Endothelial cell of umbilical vein (primary cell): ENCODE measurements around the gene SRBD1. TPM values are rescaled to one million over a fixed set of nuclear protein-coding genes. Genes with fewer than 3 reads are reported as not detected.

Source experiments
- BruUV-seq: library from RNA; stranded (reverse); fragments of 400-500 nt; replicated peaks from 2 replicates; lab custom pipeline; 2021; lab: Mats Ljungman, UMichigan
- CTCF ChIA-PET: fragments of 300-600, 350-600 bp; sonication (Branson Sonifier 250); formaldehyde crosslinking; loops from one replicate; lab custom pipeline; 2021; ENCODE audit warnings: antibody characterized with exemption, inconsistent platforms; lab: Charles Lee
- POLR2A ChIA-PET: fragments of 300-600, 350-600 bp; sonication (Branson Sonifier 250); formaldehyde crosslinking; loops from one replicate; lab custom pipeline; 2021; ENCODE audit warnings: antibody characterized with exemption, inconsistent platforms; lab: Charles Lee
- DNase-seq: peaks from one replicate; pipeline ENCODE4 v3.0.0-alpha.2; 2011; ENCODE audit warnings: low read depth, low spot score
- FAIRE-seq: peaks from 2 replicates; lab custom pipeline; 2011; peaks lifted over from hg19 to GRCh38; lab: Jason Lieb, UNC
- H2AFZ ChIP-seq: 2 replicates; pipeline ENCODE4 v1.6.0; 2012; ENCODE audit warnings: low read depth, low read length, control low read depth, inconsistent platforms
- H3K27ac ChIP-seq: 2 replicates; pipeline ENCODE4 v1.5.1; 2011; ENCODE audit warnings: low read depth, mild to moderate bottlenecking, control low read depth, low read length, moderate library complexity; ENCODE audit not compliant: insufficient read depth
- H3K27me3 ChIP-seq, 2 experiments: 2 replicates each; pipeline versions ENCODE4 v1.6.0 to v1.6.1; 2011; ENCODE audit warnings: low read length in 2 of 2, mixed read lengths in 1 of 2; ENCODE audit not compliant: control insufficient read depth in 2 of 2, insufficient read depth in 2 of 2
- H3K36me3 ChIP-seq, 2 experiments: 2 replicates in 1 of 2; 3 replicates in 1 of 2; pipeline ENCODE4 v1.5.1; 2011; ENCODE audit warnings: low read length in 2 of 2, mild to moderate bottlenecking in 1 of 2, moderate library complexity in 1 of 2; ENCODE audit not compliant: control insufficient read depth in 2 of 2, insufficient read depth in 2 of 2; ENCODE audit errors: extremely low read depth in 1 of 2
- H3K4me1 ChIP-seq: 3 replicates; pipeline ENCODE4 v1.5.1; 2011; ENCODE audit warnings: mild to moderate bottlenecking, low read length; ENCODE audit not compliant: control insufficient read depth, insufficient read depth; ENCODE audit errors: extremely low read depth
- H3K4me2 ChIP-seq: 2 replicates; pipeline ENCODE4 v1.6.1; 2011; ENCODE audit warnings: low read length, control low read depth, mixed read lengths; ENCODE audit not compliant: insufficient read depth
- H3K4me3 ChIP-seq, 3 experiments: fragments of 200-600 bp in 1 of 3; sonication (generic), shearing (Covaris generic) in 1 of 3; replicated peaks in 1 of 3; 2 replicates each; pipeline ENCODE4 v1.5.1; 2011 to 2016; ENCODE audit warnings: control low read depth in 3 of 3, low read length in 3 of 3, mild to moderate bottlenecking in 2 of 3, inconsistent platforms in 1 of 3, low read depth in 1 of 3, moderate library complexity in 1 of 3; ENCODE audit not compliant: insufficient read depth in 1 of 3
- H3K79me2 ChIP-seq: 2 replicates; pipeline ENCODE4 v1.6.0; 2012; ENCODE audit warnings: low read length, inconsistent platforms; ENCODE audit not compliant: control insufficient read depth, insufficient read depth
- H3K9ac ChIP-seq: replicated peaks from 2 replicates; pipeline ENCODE3; 2011; ENCODE audit warnings: low read length, control low read depth; ENCODE audit not compliant: insufficient read depth; ENCODE audit errors: extremely low read depth
- H3K9me1 ChIP-seq: replicated peaks from 3 replicates; pipeline ENCODE4 v1.6.0; 2011; ENCODE audit warnings: mild to moderate bottlenecking, low read length; ENCODE audit not compliant: control insufficient read depth, insufficient read depth; ENCODE audit errors: extremely low read depth
- H3K9me3 ChIP-seq: replicated peaks from 2 replicates; pipeline ENCODE4 v1.5.1; 2012; ENCODE audit warnings: low read length, inconsistent platforms; ENCODE audit not compliant: control insufficient read depth, insufficient read depth
- H4K20me1 ChIP-seq: replicated peaks from 2 replicates; pipeline ENCODE3; 2011; ENCODE audit warnings: mild to moderate bottlenecking, low read length; ENCODE audit not compliant: control insufficient read depth, insufficient read depth; ENCODE audit errors: extremely low read depth
- CTCF ChIP-seq, 2 donors: IDR thresholded peaks; 1 replicate in 1 of 2; 2 replicates in 1 of 2; pipeline ENCODE4 v1.5.1; 2011; ENCODE audit warnings: low read length in 2 of 2, mild to moderate bottlenecking in 2 of 2, moderate library complexity in 2 of 2, control low read depth in 1 of 2, inconsistent platforms in 1 of 2, low read depth in 1 of 2; ENCODE audit not compliant: insufficient read depth in 1 of 2; ENCODE audit errors: extremely low read depth in 1 of 2
- EZH2 ChIP-seq: IDR thresholded peaks from 2 replicates; pipeline ENCODE4 v1.6.1; 2012; ENCODE audit warnings: borderline replicate concordance, low read depth, mild to moderate bottlenecking, moderate library complexity, low read length, inconsistent platforms; ENCODE audit not compliant: severe bottlenecking
- FOS ChIP-seq: IDR thresholded peaks from 2 replicates; pipeline ENCODE4 v1.6.1; 2011; ENCODE audit warnings: mild to moderate bottlenecking, low read length, moderate library complexity, borderline replicate concordance; ENCODE audit not compliant: insufficient read depth
- GATA2 ChIP-seq: IDR thresholded peaks from 2 replicates; pipeline ENCODE4 v1.7.0; 2011; ENCODE audit warnings: low read depth, mild to moderate bottlenecking, moderate library complexity, mixed read lengths, low read length; ENCODE audit not compliant: insufficient read length, insufficient read depth
- JUN ChIP-seq: IDR thresholded peaks from 2 replicates; pipeline ENCODE4 v1.6.1; 2011; ENCODE audit warnings: borderline replicate concordance, low read depth; ENCODE audit not compliant: insufficient read length, insufficient read depth
- MAX ChIP-seq: IDR thresholded peaks from 2 replicates; pipeline ENCODE4 v1.6.1; 2011; ENCODE audit not compliant: insufficient read depth, insufficient read length
- MYC ChIP-seq: IDR thresholded peaks from one replicate; pipeline ENCODE4 v1.6.1; 2011; ENCODE audit warnings: mild to moderate bottlenecking, low read depth, low read length
- POLR2A ChIP-seq: IDR thresholded peaks from 2 replicates; pipeline ENCODE4 v1.6.1; 2012; ENCODE audit warnings: low read depth, mild to moderate bottlenecking, control low read depth, low read length
- POLR2AphosphoS5 ChIP-seq: IDR thresholded peaks from 2 replicates; pipeline ENCODE4 v1.6.1; 2012; ENCODE audit warnings: low read depth, mild to moderate bottlenecking, control low read depth, low read length, moderate library complexity; ENCODE audit not compliant: insufficient read depth
- dilution Hi-C: fragments of 300-500 bp; cut with MboI; formaldehyde crosslinking; loops from one replicate; pipeline ENCODE4 v1.15.0; 2019; ENCODE audit warnings: low sequenced_read_pairs; ENCODE audit not compliant: extremely low pct_ligation_motif_present
- intact Hi-C: fragments of 100-400 bp; cut with micrococcal nuclease; formaldehyde crosslinking; loops from one replicate; pipeline ENCODE4 v1.10.0; 2022
- polyA plus RNA-seq, 4 experiments: library from polyadenylated mRNA; depleted of rRNA in 3 of 4; stranded (reverse) in 3 of 4; unstranded in 1 of 4; fragments of >200 nt; gene quantifications; 2 replicates each; pipeline versions ENCODE4 v1.2.1 to v1.2.3, GENCODE V29; 2011 to 2012; ENCODE audit warnings: missing spikeins in 1 of 4
- total RNA-seq: library from RNA; stranded (reverse); gene quantifications from 2 replicates; pipeline ENCODE4 v1.2.3, GENCODE V29; 2021

SRBD1 gene
- total and polyA plus RNA-seq, 2 donors (not counting 3 experiments of a cell fraction or from before 2014, with no cell fraction given) = 3.7 to 12.5 TPM

- Histone ChIP-seq H3K9ac (no peak overlapping the region), H3K79me2 (no peaks in the 10 kb centered on the region), H3K9me1 (no peaks in the 10 kb centered on the region), H3K4me2 (no peak overlapping the region), H4K20me1 (no peaks in the 10 kb centered on the region), H3K27me3 (no peaks in the 10 kb centered on the region), H3K27ac (no peak overlapping the region), H3K9me3 (peaks cover 3% of the 10 kb centered on the region), H3K36me3 (no peaks in the 10 kb centered on the region), H3K4me3 (no peak overlapping the region), H3K4me1 (peaks cover 4% of the 10 kb centered on the region), H2AFZ (no peak overlapping the region)
- dilution Hi-C loops = no loop called here
- intact Hi-C loops = no loop called here
- DNase-seq (no peak), FAIRE-seq (no peak)
- BruUV-seq = no TSS peak
- ChIA-PET CTCF (interaction anchor here (0.7 to 7.1 kb wide), 5 partner anchors 57 to 542 kb away, joined by 3 to 315 read pairs (median 4); no protein-coding TSS in a partner anchor), POLR2A (no interaction called here)
- no peak for TF ChIP-seq GATA2
- no peak for TF ChIP-seq MYC
- no peak for TF ChIP-seq FOS
- TF ChIP-seq POLR2AphosphoS5 = no peak
- no peak for TF ChIP-seq EZH2
- TF ChIP-seq POLR2A = no peak
- TF ChIP-seq MAX = no peak
- no peak for TF ChIP-seq CTCF (IDR thresholded peaks at IDR 0.05; ENCODE audit: extremely low read depth in 1 of 2, insufficient read depth in 1 of 2, low read depth in 1 of 2, low read length in 2 of 2)
- TF ChIP-seq JUN = no peak
These were observed 113.7 kb downstream of the SRBD1 start for GRCh38 chr2:45497355-45497754.
